Measurements from ENCODE around the gene NIT1. TPM values are rescaled to one million over a fixed set of nuclear protein-coding genes. Genes with fewer than 3 reads are reported as not detected.

Gene NIT1
- total RNA-seq, 1 donor from 2014 or later, result 34.2 TPM

- TF ChIP-seq, protein P1, sequence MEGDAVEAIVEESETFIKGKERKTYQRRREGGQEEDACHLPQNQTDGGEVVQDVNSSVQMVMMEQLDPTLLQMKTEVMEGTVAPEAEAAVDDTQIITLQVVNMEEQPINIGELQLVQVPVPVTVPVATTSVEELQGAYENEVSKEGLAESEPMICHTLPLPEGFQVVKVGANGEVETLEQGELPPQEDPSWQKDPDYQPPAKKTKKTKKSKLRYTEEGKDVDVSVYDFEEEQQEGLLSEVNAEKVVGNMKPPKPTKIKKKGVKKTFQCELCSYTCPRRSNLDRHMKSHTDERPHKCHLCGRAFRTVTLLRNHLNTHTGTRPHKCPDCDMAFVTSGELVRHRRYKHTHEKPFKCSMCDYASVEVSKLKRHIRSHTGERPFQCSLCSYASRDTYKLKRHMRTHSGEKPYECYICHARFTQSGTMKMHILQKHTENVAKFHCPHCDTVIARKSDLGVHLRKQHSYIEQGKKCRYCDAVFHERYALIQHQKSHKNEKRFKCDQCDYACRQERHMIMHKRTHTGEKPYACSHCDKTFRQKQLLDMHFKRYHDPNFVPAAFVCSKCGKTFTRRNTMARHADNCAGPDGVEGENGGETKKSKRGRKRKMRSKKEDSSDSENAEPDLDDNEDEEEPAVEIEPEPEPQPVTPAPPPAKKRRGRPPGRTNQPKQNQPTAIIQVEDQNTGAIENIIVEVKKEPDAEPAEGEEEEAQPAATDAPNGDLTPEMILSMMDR (conservative IDR thresholded peaks at IDR 0.05; ENCODE audit: low read depth, low read length), result no peak
- H3K4me3 ChIP-seq (ENCODE audit: low read depth, low read length), result no peak overlapping the region
- no peak for DNase-seq (ENCODE audit: low read depth)
Observed at GRCh38 chr1:161072751-161073449, 45.0 kb upstream of the NIT1 start.

GRCh38 chr1:161073474-161074121, 44.3 kb upstream of the NIT1 start:
- TF ChIP-seq, protein P1 (conservative IDR thresholded peaks at IDR 0.05; ENCODE audit: low read depth, low read length), result no peak
- DNase-seq (ENCODE audit: low read depth), result no peak
- no peak overlapping the region for H3K4me3 ChIP-seq (ENCODE audit: low read depth, low read length)

- H3K4me3 ChIP-seq (ENCODE audit: low read depth, low read length), result no peak overlapping the region
- DNase-seq (ENCODE audit: low read depth), result no peak
- TF ChIP-seq, protein P1 (conservative IDR thresholded peaks at IDR 0.05; ENCODE audit: low read depth, low read length), result no peak
Observed at GRCh38 chr1:161074676-161075368, 43.1 kb upstream of the NIT1 start.

DNA sequence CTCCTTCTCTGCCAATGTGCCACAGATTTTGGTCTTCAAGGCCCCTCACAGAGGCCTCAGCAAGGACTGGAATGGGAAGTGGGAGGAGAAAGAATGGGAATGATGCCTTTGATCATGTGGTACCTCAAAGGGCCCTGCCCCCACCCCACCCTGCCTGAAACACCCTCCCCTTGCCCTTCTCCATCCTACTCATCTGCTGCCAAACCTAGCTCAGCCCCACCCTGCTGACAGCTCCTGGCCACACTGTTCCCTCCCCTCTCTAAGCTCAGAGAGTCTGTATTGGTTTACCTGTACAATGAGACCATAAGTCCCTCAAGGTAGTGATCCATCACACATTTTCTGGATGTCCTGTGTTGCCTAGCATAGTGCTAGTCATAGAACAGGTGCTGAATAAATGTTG, 41.5 kb upstream of the NIT1 start:
- TF ChIP-seq, protein P1 (conservative IDR thresholded peaks at IDR 0.05; ENCODE audit: low read depth, low read length), result no peak
- no peak for DNase-seq (ENCODE audit: low read depth)

GRCh38 chr1:161077426-161077825, 40.5 kb upstream of the NIT1 start:
- TF ChIP-seq, protein P1 (conservative IDR thresholded peaks at IDR 0.05; ENCODE audit: low read depth, low read length), result no peak
- H3K4me3 ChIP-seq (ENCODE audit: low read depth, low read length), result no peak overlapping the region
- DNase-seq (ENCODE audit: low read depth), result no peak

More for the DNA sequence above, 41.5 kb upstream of the NIT1 start:
- no peak overlapping the region for H3K4me3 ChIP-seq (ENCODE audit: low read depth, low read length)

DNA sequence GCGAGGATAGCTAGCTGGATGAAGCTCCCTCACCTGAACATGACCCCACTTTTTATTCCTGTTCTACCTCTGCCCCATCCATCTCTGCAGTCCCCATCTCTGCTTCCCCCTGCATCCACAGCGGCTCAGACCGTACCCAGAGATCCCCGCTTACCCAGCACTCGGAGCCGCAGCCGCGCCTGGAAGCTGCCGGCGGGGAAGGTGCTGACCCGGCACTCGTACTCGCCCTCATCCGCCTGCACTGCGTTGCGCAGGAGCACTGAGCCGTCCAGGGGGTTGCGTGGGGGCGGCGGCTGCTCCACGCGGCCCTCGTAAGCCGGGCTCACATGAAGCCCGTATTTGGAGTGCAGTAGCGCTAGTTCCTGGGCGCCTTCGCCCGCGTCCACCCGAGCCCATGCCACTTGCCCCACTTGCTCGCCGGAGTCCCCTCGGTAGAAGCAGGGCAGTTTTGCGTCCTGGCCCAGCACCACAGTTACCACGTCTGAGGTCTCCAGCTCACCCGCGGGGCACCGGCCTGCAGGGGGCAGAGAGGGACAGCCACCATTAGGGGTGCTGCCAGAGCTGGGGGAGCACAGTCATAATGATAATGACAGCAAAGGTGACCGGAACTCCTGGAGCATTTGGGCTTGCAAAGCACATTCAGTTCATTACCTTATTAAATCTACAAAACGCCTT, 38.3 kb upstream of the NIT1 start:
- TF ChIP-seq, protein P1 (conservative IDR thresholded peaks at IDR 0.05; ENCODE audit: low read depth, low read length), result no peak
- H3K4me3 ChIP-seq (ENCODE audit: low read depth, low read length), result no peak overlapping the region

More for the DNA sequence above, 38.3 kb upstream of the NIT1 start:
- DNase-seq (ENCODE audit: low read depth), result no peak

All from epithelial cell of proximal tubule (primary cell).